NCI-H1092 (cell line): ENCODE data around the gene SCGN.

Experiments
- DNase-seq: peaks from one replicate; lab custom pipeline; 2025; lab: John Stamatoyannopoulos, UW

Gene SCGN

DNA sequence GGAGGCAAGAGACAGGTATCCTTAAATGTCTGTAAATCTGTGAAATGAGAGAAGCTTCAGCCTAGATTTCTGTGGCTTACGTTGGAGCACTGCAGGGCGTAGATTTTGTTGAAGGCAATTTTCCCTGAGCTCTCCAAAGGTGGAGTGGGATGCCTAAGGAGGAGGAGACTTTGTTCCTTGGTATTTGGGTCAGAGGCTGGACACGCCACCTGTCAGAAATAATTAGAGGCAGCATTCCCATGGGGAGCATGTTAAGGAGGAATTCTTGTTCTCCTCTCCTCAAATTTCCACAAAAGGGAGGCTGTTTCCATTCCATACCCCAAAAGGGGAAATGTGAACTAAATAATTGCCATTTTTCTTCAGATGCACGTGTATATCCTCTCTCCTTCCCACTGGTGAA lies 11.1 kb upstream of the SCGN start:
- no peak for DNase-seq

DNA sequence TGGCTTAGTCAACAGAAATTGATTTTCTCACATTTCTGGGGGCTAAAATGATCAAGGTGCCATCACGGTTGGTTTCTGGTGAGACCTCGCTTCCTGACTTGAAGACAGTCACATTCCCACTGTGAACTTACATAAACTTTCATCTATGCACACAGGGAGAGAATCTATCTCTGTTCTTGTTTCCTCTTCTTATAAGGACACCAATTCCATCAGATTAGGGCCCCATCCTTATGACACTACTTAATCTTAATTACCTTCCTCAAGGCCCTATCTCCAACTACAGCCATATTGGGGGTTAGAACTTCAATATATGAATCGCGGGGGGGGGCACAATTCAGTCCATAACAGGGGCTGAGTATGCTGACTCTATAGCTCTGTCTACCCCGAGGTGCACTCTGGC lies 10.6 kb upstream of the SCGN start:
- no peak for DNase-seq

GRCh38 chr6:25641940-25642666 lies 9.9 kb upstream of the SCGN start:
- no peak for DNase-seq

GRCh38 chr6:25642667-25643328 lies 9.2 kb upstream of the SCGN start:
- DNase-seq = no peak

GRCh38 chr6:25645916-25646315 lies 6.1 kb upstream of the SCGN start:
- no peak for DNase-seq

GRCh38 chr6:25649611-25650010 lies 2.4 kb upstream of the SCGN start:
- no peak for DNase-seq

DNA sequence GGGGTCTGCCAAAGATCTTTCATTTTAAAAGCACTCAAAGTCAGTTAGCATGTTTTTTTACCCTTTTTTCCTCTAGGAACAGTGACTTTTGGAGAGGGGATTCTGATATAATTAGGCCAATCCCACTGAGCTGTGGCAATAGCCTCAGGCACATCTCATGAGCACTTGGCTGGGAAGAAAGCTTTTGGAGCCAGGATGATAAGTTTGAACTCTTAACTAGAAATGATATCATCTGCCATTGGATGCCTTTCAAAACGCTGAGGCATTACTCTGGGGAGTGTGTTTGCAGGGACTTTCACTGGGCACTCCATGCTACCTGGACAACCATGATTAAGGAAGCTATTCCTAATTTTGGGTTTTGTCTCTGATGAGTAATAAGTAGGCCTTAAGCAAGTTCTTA lies 3.7 kb downstream of the SCGN start:
- DNase-seq = no peak

DNA sequence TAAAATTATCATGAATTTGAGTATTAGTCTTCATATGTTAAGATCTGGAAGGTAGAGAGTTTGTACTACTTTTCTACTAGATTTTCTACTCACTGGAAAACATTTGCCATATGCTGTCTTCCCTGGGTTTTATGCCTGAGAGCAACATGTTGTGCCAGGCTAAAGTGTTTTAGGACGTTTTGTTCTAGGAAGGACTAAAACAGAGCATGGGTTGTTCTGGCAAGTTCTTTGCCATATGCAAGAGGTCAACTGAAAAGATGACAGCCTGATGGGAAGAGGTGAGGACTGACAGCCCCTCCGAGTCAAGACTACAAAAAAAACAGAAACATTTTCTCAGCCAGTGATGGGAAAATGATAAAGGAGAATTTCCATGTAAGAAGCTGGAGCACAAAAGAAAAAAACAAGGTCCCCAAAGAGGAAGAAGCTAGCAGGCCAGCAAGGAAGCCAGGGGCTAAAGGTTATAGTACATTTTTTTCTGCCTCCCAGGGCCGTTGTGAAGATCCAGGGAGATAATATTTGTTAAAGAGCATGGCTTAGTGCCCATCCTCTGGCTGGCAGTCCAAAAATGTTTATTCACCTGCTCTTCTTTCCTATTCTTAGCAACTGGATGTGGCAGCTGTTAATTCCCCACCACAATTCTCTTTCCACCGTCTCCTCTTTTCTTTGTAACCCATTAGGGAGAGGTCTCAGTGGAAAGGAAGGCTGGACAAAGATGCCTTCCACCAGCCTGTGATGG lies 7.8 kb downstream of the SCGN start:
- DNase-seq = peak; percentile 54

DNA sequence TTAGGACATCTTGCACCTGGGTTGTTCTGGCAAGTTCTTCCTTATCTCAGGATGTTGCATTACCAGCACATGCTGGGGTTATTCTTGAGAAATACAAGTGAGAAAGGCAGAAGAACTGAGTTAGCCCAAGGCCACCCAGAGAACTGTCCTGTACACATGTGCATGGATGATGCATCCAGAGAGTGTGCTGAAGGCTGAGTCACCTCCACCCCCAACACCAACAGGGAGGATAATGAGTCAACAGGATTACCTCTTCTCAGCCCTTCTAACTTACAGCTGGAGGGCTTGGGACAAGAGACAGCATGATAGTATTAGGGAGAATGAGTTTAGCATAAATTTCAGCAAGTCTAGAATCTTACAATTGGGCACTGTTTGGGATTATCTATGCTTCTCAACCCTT lies 8.5 kb downstream of the SCGN start:
- DNase-seq = no peak

GRCh38 chr6:25661129-25661779 lies 9.2 kb downstream of the SCGN start:
- no peak for DNase-seq

DNA sequence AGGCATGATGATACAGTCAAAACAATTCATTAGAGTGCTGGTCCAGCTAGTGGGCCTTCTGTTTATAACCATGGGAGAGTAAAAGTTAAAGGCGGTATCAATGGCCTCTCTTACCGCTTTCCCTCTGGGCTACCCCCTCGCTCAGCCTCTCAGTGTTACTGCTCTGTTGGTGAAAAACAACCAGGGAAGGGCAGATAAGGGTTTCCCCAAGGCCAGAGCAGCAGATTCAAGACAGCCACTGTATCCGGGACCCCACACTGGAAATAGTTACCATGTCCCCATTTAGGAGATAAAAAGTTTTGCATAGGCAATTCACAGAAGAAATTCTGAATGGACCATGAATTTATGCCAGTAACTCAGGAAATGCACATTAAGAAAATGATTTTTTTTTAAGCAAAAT lies 13.4 kb downstream of the SCGN start:
- no peak for DNase-seq

DNA sequence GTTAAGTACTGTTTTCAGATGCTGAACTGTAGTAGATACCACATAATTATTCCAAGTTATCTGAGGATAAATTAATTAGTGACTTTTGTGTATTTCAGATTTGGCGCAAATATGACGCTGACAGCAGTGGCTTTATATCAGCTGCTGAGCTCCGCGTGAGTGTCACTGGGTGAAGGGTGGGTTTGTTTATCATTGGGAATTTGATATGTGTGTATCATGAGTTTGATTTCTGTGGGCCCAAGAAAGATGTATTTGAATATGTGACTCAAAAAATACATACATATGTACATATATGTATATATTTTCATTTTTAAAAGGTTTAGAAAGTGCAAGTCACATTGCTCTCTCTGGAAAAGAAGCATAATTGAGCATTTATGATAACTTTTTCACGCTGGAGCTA lies 17.4 kb downstream of the SCGN start:
- DNase-seq = no peak

DNA sequence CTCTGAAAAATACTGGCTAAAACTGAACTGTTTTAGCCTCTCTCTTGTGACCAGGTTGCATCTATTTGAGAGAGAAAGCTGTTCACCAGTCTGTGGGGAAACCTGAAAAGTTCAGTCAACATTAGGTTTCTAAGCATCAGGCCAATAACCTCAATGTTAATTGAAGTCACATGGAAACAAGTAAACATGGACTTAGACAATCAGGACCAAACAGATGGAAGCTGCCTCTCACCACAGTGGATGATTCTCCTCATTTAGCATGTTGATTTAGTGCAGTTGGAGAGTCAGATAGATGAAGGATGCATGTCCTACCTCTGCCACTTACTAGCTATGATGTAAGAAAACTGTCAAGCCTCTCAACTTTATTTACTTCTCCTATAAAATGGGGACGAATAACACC lies 18.2 kb downstream of the SCGN start:
- peak; percentile 32 for DNase-seq

DNA sequence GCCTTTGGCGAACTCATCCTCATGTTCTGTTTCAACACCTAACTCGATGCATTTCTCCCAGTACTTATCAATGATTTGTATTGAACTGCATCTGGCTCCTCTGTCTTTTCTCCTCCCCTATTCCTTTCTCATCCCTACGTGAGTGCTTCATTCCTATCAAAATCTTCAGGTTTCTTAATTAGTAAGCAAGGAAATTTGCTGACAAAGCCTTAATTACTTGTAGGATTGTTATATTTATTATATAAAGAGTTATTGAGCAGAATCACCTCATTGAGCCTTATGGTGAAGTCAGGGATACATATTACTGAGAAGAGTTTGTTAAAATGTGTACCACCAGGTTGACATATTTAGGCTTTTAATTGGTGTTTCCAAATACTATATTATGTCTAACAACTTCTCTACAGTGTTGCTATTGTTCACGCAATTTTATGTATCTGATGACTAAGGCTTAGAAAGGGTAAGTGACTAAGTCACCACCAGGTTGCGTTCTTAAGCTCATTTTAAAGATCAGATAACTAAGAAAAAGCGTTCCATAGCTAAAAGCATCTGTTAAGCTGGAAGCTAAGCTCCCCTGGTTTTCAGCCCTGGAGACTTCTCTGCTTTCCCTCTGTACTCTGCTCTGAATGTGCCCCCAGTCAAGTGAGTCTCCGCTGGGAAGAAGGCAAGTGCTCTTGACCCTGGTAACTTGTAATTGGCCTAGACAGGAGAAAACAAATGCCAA lies 18.9 kb downstream of the SCGN start:
- DNase-seq = no peak

GRCh38 chr6:25671652-25672051 lies 19.6 kb downstream of the SCGN start:
- no peak for DNase-seq

- DNase-seq = no peak
Measured at GRCh38 chr6:25675167-25675566, 23.2 kb downstream of the SCGN start.

DNA sequence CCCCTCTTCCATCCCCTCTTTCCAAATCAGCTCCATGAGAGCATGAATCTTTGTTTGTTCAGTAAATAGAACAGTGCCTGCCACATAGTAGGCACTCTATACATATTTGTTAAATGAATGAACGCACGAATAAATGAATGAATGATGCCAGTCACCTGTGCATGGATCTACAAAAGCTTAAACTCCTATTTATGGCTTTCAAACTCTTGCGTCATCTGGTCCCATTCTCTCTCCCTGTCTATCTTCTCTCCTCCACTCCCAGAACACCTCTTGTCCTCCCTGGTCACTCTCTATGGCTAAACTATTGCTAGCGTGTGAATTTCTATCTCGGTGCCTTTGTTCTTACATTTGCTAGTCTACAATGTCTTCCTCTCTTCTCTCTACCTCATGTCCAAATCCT lies 24.8 kb downstream of the SCGN start:
- DNase-seq = no peak

GRCh38 chr6:25681848-25682247 lies 29.8 kb downstream of the SCGN start:
- no peak for DNase-seq

- no peak for DNase-seq
Measured at GRCh38 chr6:25682324-25682723, 30.3 kb downstream of the SCGN start.

DNA sequence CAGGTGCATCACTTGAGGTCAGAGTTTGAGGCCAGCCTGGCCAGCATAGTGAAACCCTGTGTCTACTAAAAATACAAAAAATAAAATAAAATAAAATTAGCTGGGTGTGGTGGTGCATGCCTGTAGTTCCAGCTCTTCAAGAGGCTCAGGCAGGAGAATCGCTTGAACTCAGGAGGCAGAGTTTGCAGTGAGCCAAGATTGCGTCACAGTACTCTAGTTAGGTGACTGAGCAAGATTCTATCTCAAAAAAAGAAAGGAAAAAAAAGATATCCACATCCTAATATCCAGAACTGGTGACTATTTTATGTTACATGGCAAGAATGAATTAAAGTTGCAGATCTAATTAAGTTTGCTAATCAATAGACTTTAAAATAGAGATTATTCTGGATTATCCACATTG lies 32.5 kb downstream of the SCGN start:
- DNase-seq = no peak

- DNase-seq = no peak
Measured at GRCh38 chr6:25685251-25685650, 33.2 kb downstream of the SCGN start.

GRCh38 chr6:25685896-25686295 lies 33.9 kb downstream of the SCGN start:
- no peak for DNase-seq
